Activated CD8-positive, alpha-beta memory T cell treated with anti-CD3 and anti-CD28 coated beads, Interleukin-2, amount 10 ng/mL, durations not matched to agents 7 days and 5 days (primary cell): Measurements from ENCODE around the gene SEPHS2. TPM values are rescaled to one million over a fixed set of nuclear protein-coding genes. Genes with fewer than 3 reads are reported as not detected.
A peak's percentile ranks its signal among the peaks of the same experiment; 100 is the strongest.
"Not testable (repeated sequence)": the region's sequence is repeated elsewhere in the genome, so short reads cannot be mapped to it uniquely, and the experiment has no call there.

Source experiments
- ATAC-seq: fragments of 150-1000 bp; cut with Tn5 transposase; one replicate; pipeline ENCODE4 v1.10.0; 2021; ENCODE audit warnings: moderate library complexity
- CTCF ChIA-PET: fragments of 350-600 bp; sonication (Branson Sonifier 250); formaldehyde crosslinking; loops from one replicate; lab custom pipeline; 2021; ENCODE audit warnings: antibody characterized with exemption; lab: Charles Lee
- DNase-seq: peaks from one replicate; pipeline ENCODE4 v3.0.0-alpha.2; 2020
- H3K27ac Mint-ChIP-seq: one replicate; pipeline ENCODE4 v1.8.0; 2021; ENCODE audit warnings: mild to moderate bottlenecking, mixed read lengths
- H3K27me3 Mint-ChIP-seq: one replicate; pipeline ENCODE4 v1.8.0; 2021; ENCODE audit warnings: mixed read lengths
- H3K36me3 Mint-ChIP-seq: one replicate; pipeline ENCODE4 v1.8.0; 2021; ENCODE audit warnings: mild to moderate bottlenecking, mixed read lengths
- H3K4me1 Mint-ChIP-seq: one replicate; pipeline ENCODE4 v1.8.0; 2021; ENCODE audit warnings: mixed read lengths
- H3K4me3 Mint-ChIP-seq: one replicate; pipeline ENCODE4 v1.8.0; 2021; ENCODE audit warnings: mild to moderate bottlenecking, moderate library complexity, mixed read lengths
- H3K9me3 Mint-ChIP-seq: one replicate; pipeline ENCODE4 v1.8.0; 2022; ENCODE audit warnings: low read depth, mixed read lengths
- total RNA-seq, 2 experiments: library from RNA; stranded (reverse); gene quantifications; one replicate each; pipeline ENCODE4 v1.2.3, GENCODE V29; 2021

The SEPHS2 gene
- total RNA-seq, 2 experiments from 2014 or later: 63.3 to 92.9 TPM

DNA sequence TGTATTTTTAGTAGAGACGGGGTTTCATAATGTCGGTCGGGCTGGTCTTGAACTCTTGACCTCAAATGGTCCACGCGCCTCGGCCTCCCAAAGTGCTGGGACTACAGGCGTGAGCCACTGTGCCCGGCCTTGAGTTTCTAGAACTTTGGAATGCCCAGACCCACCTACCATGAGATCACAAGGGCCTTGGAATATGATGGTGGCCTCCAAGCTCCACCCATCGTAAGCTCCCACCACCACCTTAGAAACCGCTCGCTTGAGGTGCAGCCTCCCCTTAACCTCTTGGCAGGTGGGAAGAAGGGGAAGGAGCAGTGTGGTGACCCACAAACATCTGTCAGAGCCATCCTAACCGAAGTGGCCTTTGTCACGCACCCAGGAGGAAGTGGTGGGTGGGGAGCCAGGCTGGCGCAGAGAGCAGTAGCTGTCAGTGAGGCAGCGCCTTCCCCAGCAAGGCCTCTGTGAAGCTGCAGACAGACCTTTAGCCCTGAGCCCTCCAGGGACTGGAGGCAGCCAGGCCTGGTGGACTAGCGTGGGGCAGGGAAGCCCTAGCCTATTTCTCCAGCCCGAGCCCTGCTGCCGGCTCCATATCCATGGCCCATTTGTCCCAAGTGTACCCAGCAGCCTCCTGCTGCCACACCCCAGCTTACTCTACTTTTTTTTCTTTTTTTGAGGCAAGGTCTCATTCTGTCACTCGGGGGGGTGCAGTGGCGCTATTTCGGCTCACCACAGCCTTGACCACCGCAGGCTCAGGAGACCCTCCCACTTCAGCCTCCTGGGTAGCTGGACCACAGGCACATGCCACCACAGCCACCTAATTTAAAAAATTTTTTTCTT is 13.1 kb upstream of the SEPHS2 start:
- H3K4me3 Mint-ChIP-seq: peak overlapping the region; percentile 53
- H3K9me3 Mint-ChIP-seq: no peaks in the 10 kb centered on the region
- H3K27me3 Mint-ChIP-seq: peaks cover 2% of the 10 kb centered on the region
- ATAC-seq (peak; percentile 96), DNase-seq (peak; percentile 97)
- H3K27ac Mint-ChIP-seq: peak overlapping the region; percentile 96
- CTCF ChIA-PET: interaction anchor here (0.7 to 7.4 kb wide), 10 partner anchors 9 to 202 kb away, joined by 3 to 71 read pairs (median 10); partner anchors contain the start of genes DCTPP1, ITGAL, SEPHS2 and ZNF747
- peaks cover 3% of the 10 kb centered on the region for H3K36me3 Mint-ChIP-seq
- peaks cover 64% of the 10 kb centered on the region for H3K4me1 Mint-ChIP-seq

DNA sequence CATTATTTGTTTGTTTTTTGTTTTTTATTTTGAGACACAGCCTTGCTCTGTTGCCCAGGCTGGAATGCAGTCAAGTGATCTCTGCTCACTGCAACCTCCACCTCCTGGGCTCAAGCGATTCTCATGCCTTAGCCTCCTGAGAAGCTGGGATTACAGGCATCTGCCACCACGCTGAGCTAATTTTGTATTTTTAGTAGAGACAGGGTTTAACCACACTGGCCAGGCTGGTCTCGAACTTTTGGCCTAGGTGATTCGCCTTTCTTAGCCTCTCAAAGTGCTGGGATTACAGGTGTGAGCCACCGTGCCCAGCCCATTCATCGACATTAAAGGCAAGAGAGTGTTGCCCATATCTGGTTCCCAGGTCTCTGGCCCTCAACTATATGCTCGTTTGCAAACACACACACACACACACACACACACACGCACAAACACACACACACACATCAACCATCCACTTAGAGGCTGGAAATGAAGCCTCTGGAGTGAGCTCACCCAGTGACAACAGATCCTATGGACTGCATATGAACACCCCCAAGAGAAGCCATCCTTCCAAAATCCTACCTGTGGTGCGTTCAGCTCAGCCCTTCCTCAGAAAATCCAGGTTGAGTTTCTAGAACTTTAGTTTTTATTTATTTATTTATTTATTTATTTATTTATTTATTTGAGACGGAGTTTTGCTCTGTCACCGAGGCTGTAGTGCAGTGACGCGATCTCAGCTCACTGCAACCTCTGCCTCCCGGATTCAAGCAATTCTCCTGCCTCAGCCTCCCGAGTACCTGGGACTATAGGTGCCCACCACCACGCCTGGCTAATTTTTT is 12.3 kb upstream of the SEPHS2 start:
- DNase-seq: no peak
- CTCF ChIA-PET: interaction anchor here (1.5 to 7.4 kb wide), 8 partner anchors 9 to 202 kb away, joined by 3 to 71 read pairs (median 18); partner anchors contain the start of genes DCTPP1, ITGAL, SEPHS2 and ZNF747
- Mint-ChIP-seq H3K4me1 (peaks cover 60% of the 10 kb centered on the region), H3K36me3 (peaks cover 3% of the 10 kb centered on the region), H3K4me3 (peak overlapping the region; percentile 53), H3K27me3 (peaks cover 2% of the 10 kb centered on the region), H3K9me3 (no peaks in the 10 kb centered on the region), H3K27ac (peak overlapping the region; percentile 96)
- no peak for ATAC-seq

DNA sequence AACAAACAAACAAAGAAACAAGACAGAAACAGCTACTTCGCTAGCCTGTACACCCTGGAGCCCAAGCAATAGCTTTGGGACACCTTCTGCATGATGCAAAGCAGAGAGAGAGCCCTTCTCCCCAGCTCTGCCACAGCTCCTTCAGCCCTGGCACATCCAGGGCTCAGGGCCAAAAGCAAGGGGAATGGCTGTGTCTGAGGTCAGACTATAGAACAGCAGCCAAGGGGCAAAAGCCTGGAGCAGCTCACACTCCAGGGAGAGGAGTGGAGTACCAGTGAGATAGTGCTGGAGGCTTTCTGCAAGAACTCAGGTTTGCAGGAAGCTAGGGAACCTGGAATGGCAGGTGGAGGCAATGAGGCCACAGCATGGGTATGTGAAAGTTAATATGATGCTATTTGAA is 11.6 kb upstream of the SEPHS2 start:
- H3K36me3 Mint-ChIP-seq: peaks cover 3% of the 10 kb centered on the region
- peaks cover 2% of the 10 kb centered on the region for H3K27me3 Mint-ChIP-seq
- peaks cover 67% of the 10 kb centered on the region for H3K4me1 Mint-ChIP-seq
- no peak for DNase-seq
- H3K27ac Mint-ChIP-seq: peak overlapping the region; percentile 96
- H3K4me3 Mint-ChIP-seq: no peak overlapping the region
- ATAC-seq: no peak
- H3K9me3 Mint-ChIP-seq: no peaks in the 10 kb centered on the region
- CTCF ChIA-PET: interaction anchor here (1.0 to 7.4 kb wide), 7 partner anchors 8 to 141 kb away, joined by 3 to 71 read pairs (median 21); partner anchors contain the start of genes DCTPP1, ITGAL and ZNF747

DNA sequence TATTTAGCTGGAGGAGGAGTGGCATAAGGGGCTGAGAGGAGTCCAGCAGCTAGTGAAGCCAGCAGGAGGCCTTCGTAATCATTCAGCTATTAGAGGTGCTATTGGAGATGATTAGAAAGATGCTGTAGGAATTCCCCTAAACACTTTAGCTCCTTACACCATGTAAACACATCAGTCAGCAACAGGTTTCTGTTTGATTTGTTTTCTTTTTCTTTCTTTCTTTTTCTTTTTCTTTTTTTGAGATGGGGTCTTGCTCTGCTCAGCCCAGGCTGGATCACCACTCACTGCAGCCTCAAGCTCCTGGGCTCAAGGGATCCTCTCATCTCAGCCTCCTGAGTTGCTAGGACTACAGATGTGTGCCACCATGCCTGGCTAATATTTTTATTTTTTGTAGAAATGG is 10.6 kb upstream of the SEPHS2 start:
- Mint-ChIP-seq H3K27me3 (peaks cover 2% of the 10 kb centered on the region), H3K36me3 (peaks cover 3% of the 10 kb centered on the region), H3K9me3 (no peaks in the 10 kb centered on the region), H3K27ac (peak overlapping the region; percentile 96), H3K4me1 (peaks cover 62% of the 10 kb centered on the region), H3K4me3 (no peak overlapping the region)
- DNase-seq (no peak), ATAC-seq (no peak)
- CTCF ChIA-PET: interaction anchor here (0.9 to 7.4 kb wide), 8 partner anchors 10 to 142 kb away, joined by 3 to 71 read pairs (median 4); partner anchors contain the start of genes DCTPP1, ITGAL and ZNF747

DNA sequence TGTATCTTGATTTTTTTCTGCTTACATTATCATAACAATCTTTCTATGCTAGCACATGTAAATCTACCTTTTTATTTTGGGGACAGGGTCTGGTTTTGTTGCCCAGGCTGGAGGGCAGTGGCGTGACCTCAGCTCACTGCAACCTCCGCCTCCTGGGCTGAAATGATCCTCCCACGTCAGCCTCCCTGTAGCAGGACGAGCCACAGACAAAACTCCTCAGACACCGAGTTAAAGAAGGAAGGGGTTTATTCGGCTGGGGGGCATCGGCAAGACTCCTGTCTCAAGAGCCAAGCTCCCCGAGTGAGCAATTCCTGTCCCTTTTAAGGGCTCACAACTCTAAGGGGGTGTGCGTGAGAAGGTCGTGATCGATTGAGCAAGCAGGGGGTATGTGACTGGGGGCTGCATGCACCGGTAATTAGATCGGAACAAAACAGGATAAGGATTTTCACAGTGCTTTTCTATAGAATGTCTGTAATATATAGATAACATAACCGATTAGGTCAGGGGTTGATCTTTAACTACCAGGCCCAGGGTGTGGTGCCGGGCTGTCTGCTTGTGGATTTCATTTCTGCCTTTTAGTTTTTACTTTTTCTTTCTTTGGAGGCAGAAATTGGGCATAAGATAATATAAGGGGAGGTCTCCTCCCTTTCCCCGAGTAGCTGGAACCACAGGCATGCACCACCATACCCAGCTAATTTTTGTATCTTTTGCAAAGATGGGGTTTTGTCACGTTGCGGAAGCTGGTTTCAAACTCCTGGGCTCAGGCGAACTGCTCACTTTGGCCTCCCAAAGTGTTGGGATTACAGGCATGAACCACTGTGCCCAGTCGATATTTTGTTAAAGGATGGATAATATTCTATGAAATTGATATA is 7.3 kb upstream of the SEPHS2 start:
- Mint-ChIP-seq H3K27ac (peak overlapping the region; percentile 5), H3K4me1 (peaks cover 62% of the 10 kb centered on the region)
- H3K4me3 Mint-ChIP-seq, H3K36me3 Mint-ChIP-seq, H3K27me3 Mint-ChIP-seq, H3K9me3 Mint-ChIP-seq, ATAC-seq, DNase-seq: not testable (repeated sequence)
- CTCF ChIA-PET: interaction anchor here (1.0 to 1.6 kb wide), 3 partner anchors 19 to 23 kb away, joined by 3 to 6 read pairs (median 4); partner anchors contain the start of gene DCTPP1

DNA sequence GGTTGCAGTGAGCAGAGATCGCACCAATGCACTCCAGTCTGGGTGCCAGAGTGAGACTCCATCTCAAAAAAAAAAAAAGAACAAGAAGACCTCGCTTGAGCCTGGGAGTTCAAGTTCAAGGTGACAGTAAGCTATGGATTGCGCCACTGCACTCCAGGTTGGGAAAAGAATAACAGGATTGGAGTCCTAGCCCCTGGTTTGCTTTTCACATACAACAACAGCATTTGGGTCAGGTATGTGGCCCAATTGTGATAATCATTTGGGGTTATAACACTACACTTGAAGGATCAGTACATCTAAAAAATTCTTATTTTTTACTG is 3.4 kb upstream of the SEPHS2 start:
- Mint-ChIP-seq H3K4me3 (no peak overlapping the region), H3K27ac (no peak overlapping the region), H3K27me3 (no peaks in the 10 kb centered on the region), H3K36me3 (peaks cover 15% of the 10 kb centered on the region), H3K9me3 (no peaks in the 10 kb centered on the region), H3K4me1 (peaks cover 55% of the 10 kb centered on the region)
- CTCF ChIA-PET: interaction anchor here (0.6 to 8.0 kb wide), 27 partner anchors 9 to 166 kb away, joined by 3 to 122 read pairs (median 6); partner anchors contain the start of genes DCTPP1, ITGAL, ZNF688 and ZNF747
- DNase-seq: no peak
- ATAC-seq: no peak

DNA sequence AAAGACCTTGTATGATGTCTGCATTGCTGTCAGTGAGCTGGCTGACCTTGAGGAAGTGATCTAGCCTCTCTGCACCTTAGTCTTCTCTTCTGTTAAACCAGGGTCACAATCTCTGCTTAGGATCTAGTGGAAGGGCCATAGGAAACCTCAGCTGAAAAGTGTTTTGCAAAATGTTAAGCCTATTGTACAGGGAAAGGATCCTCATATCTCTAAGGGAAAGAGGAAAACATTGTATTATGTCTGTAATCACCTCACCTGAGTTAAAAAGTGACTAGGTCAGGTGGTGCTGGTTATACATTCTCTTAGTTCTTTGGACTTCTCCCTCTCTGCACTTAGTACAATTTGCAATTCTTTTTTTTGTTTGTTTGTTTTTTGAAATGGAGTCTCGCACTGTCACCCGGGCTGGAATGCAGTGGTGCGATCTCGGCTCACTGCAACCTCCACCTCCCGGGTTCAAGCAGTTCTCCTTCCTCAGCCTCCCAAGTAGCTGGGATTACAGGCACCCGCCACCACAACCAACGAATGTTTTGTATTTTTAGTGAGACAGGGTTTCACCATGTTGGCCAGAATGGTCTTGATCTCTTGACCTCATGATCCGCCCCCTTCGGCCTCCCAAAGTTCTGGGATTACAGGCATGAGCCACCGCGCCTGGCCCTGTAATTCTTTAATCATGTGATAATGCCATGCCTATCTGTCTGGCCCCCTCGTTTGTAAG is 2.0 kb upstream of the SEPHS2 start:
- H3K27ac Mint-ChIP-seq: no peak overlapping the region
- no peaks in the 10 kb centered on the region for H3K9me3 Mint-ChIP-seq

DNA sequence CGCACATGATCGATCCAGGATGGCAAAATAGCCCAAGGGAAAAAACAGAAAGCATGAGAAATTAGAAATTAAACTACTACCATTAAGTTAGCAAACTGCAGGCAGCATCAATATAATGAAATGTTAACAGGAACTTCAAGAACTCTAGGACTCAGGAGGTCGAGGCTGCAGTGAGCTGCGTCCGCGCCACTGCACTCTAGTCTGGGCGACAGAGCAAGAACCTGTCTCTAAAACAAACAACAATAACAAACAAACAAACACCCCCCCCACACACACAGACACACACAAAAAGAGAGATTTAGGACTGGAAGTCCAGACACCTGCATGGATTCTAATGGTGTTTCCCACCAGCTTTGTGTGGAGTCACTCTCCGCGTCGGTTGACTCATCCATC is 525 bp upstream of the SEPHS2 start:
- peaks cover 55% of the 10 kb centered on the region for H3K4me1 Mint-ChIP-seq

More for the DNA sequence above, 2.0 kb upstream of the SEPHS2 start:
- Mint-ChIP-seq H3K36me3 (peaks cover 27% of the 10 kb centered on the region), H3K27me3 (no peaks in the 10 kb centered on the region), H3K4me3 (no peak overlapping the region), H3K4me1 (peaks cover 60% of the 10 kb centered on the region)
- CTCF ChIA-PET: interaction anchor here (0.6 to 8.0 kb wide), 10 partner anchors 26 to 396 kb away, joined by 3 to 122 read pairs (median 4); partner anchors contain the start of genes ITGAL, SEPTIN1 and ZNF747
- DNase-seq: no peak
- no peak for ATAC-seq

DNA sequence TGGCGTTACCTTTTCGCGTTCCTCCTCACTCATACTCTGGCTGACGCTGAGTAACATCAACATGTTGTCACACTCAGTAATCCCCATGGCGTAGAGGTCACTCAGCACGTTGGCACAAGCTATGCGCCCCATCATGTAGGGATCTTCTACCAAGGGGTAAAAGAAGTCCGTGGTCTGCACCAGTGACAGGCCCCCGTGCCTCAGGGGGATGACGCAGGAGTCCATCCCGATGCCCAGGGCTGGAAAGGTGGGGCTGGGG is 596 bp downstream of the SEPHS2 start:
- H3K36me3 Mint-ChIP-seq: peaks cover 27% of the 10 kb centered on the region
- CTCF ChIA-PET: interaction anchor here (0.7 to 8.0 kb wide), 9 partner anchors 13 to 153 kb away, joined by 3 to 122 read pairs (median 6); partner anchors contain the start of genes DCTPP1, ITGAL, SEPTIN1 and ZNF747

More for the DNA sequence above, 525 bp upstream of the SEPHS2 start:
- peaks cover 27% of the 10 kb centered on the region for H3K36me3 Mint-ChIP-seq
- no peaks in the 10 kb centered on the region for H3K27me3 Mint-ChIP-seq
- H3K27ac Mint-ChIP-seq: peak overlapping the region; percentile 90
- CTCF ChIA-PET: interaction anchor here (0.7 to 8.0 kb wide), 9 partner anchors 10 to 152 kb away, joined by 3 to 122 read pairs (median 4); partner anchors contain the start of genes DCTPP1, ITGAL and SEPTIN1
- no peak for DNase-seq
- H3K4me3 Mint-ChIP-seq: peak overlapping the region; percentile 86
- no peaks in the 10 kb centered on the region for H3K9me3 Mint-ChIP-seq
- ATAC-seq: no peak

DNA sequence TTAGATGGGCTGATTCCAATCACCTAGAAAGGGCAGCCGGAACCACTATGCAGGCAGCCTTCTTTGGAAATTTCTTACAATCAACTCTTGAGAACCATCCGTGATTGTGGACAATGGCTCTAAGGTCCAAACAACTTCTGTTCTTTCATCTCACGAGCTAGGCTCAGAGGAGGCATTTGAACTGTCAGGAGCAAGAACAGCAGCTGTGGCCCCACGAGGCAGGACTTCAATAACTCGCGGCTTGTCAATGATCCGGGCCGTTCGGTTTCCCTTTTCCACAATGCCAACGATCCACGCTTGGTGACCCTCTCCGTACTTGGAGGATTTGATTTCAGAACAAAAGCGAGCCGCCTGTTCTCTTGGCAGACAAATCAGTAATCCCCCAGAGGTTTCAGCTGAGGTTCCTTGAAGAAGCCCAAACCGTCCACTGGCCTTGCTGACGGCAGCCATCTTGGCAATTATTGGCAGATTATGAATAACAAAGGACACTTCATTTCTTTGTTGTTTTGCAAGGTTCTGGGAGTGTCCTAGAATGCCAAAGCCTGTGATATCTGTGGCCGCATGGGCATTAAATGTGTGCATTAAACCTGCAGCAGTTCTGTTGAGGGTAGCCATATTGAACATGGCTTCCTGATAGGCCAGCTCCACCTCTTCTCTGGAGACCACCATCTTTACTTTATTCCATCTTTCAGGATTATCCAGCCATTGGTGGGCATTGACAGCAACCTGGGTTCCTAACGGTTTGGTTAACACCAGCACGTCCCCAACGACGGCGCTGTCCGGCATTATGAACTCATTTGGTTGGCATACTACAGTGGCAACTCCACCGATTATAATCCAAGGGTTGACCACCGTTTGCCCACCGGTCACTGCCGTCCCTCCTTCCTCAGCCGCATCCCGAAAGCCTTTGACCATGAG is 1.2 kb downstream of the SEPHS2 start:
- Mint-ChIP-seq H3K9me3 (no peaks in the 10 kb centered on the region), H3K4me3 (peak overlapping the region; percentile 86), H3K27me3 (no peaks in the 10 kb centered on the region), H3K27ac (peak overlapping the region; percentile 72), H3K4me1 (peaks cover 46% of the 10 kb centered on the region), H3K36me3 (peaks cover 27% of the 10 kb centered on the region)
- DNase-seq (no peak), ATAC-seq (no peak)
- CTCF ChIA-PET: interaction anchor here (0.7 to 8.0 kb wide), 9 partner anchors 14 to 153 kb away, joined by 3 to 122 read pairs (median 6); partner anchors contain the start of genes DCTPP1, ITGAL, SEPTIN1 and ZNF747

More for the DNA sequence above, 596 bp downstream of the SEPHS2 start:
- Mint-ChIP-seq H3K27ac (peak overlapping the region; percentile 72), H3K9me3 (no peaks in the 10 kb centered on the region), H3K27me3 (no peaks in the 10 kb centered on the region), H3K4me3 (peak overlapping the region; percentile 86), H3K4me1 (peaks cover 48% of the 10 kb centered on the region)
- no peak for DNase-seq
- no peak for ATAC-seq

DNA sequence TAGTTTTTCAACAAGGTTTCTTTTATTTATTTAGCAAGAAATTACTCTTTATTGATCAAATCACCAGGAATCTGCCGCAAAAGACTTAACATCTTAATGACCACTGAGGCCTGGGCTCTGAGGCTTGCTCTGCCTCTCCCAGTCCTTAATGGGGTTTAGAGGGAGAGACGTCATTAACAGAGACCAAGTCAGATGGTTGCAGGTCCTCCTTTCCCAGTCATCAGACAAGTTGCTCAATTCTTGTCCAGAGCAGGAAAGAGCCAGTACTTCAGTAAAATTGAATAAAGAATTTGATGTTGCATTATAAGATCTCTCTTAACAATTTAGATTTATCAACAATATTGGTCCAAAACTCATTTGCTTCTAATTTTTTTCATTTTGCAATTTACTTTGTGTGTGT is 2.0 kb downstream of the SEPHS2 start:
- Mint-ChIP-seq H3K27ac (peak overlapping the region; percentile 2), H3K4me3 (peak overlapping the region; percentile 86), H3K27me3 (no peaks in the 10 kb centered on the region), H3K4me1 (peaks cover 43% of the 10 kb centered on the region), H3K36me3 (peaks cover 27% of the 10 kb centered on the region), H3K9me3 (no peaks in the 10 kb centered on the region)
- DNase-seq (no peak), ATAC-seq (no peak)
- CTCF ChIA-PET: interaction anchor here (3.7 kb wide), 1 partner anchor 13 kb away, joined by 27 read pairs; the partner anchor contains the start of gene DCTPP1
